Natural killer cell (primary cell): ENCODE measurements around the gene OXER1. TPM values are rescaled to one million over a fixed set of nuclear protein-coding genes. Genes with fewer than 3 reads are reported as not detected.

Source experiments
- ATAC-seq, 3 donors: fragments of 150-1000 bp in 2 of 3; fragments of 200-7000 bp in 1 of 3; cut with Tn5 transposase; 1 replicate in 1 of 3; 2 replicates in 2 of 3; pipeline ENCODE4 v1.10.0; 2021; ENCODE audit warnings: mild to moderate bottlenecking in 2 of 3, moderate library complexity in 2 of 3
- DNase-seq, 2 donors: peaks; one replicate each; pipeline versions ENCODE4 v3.0.0 to v3.0.0-alpha.2; 2013 to 2021; ENCODE audit warnings: mixed read lengths in 1 of 2
- H3K27ac ChIP-seq: one replicate; pipeline ENCODE4 v1.5.1; 2013; ENCODE audit warnings: mild to moderate bottlenecking, low read length
- H3K27me3 ChIP-seq: one replicate; pipeline ENCODE4 v1.6.1; 2013; ENCODE audit warnings: low read length; ENCODE audit not compliant: control insufficient read depth, insufficient read depth
- H3K36me3 ChIP-seq: one replicate; pipeline ENCODE4 v1.6.1; 2013; ENCODE audit warnings: low read length; ENCODE audit not compliant: control insufficient read depth, insufficient read depth
- H3K4me1 ChIP-seq: one replicate; pipeline ENCODE4 v1.6.1; 2013; ENCODE audit warnings: low read length; ENCODE audit not compliant: control insufficient read depth, insufficient read depth
- H3K4me3 ChIP-seq: one replicate; pipeline ENCODE4 v1.5.1; 2013; ENCODE audit warnings: low read length
- H3K9me3 ChIP-seq: one replicate; pipeline ENCODE4 v1.6.1; 2013; ENCODE audit warnings: low read length; ENCODE audit not compliant: control insufficient read depth, insufficient read depth
- H3K27ac Mint-ChIP-seq, 2 donors: one replicate each; pipeline ENCODE4 v1.8.0; 2022; ENCODE audit warnings: mild to moderate bottlenecking in 2 of 2, mixed read lengths in 2 of 2, moderate library complexity in 1 of 2
- H3K27me3 Mint-ChIP-seq, 2 donors: one replicate each; pipeline ENCODE4 v1.8.0; 2022; ENCODE audit warnings: low read depth in 2 of 2, mixed read lengths in 2 of 2
- H3K36me3 Mint-ChIP-seq: one replicate; pipeline ENCODE4 v1.8.0; 2022; ENCODE audit warnings: mixed read lengths
- H3K4me1 Mint-ChIP-seq, 2 donors: one replicate each; pipeline ENCODE4 v1.8.0; 2022; ENCODE audit warnings: mixed read lengths in 2 of 2
- H3K4me3 Mint-ChIP-seq: one replicate; pipeline ENCODE4 v1.8.0; 2022; ENCODE audit warnings: mild to moderate bottlenecking, moderate library complexity, mixed read lengths
- H3K9me3 Mint-ChIP-seq, 2 donors: one replicate each; pipeline ENCODE4 v1.8.0; 2022; ENCODE audit warnings: mixed read lengths in 2 of 2
- WGBS: methylation state at CpG from one replicate; pipeline ENCODE4 v1.1.7; 2013; ENCODE audit warnings: missing lambda C conversion rate; ENCODE audit not compliant: insufficient coverage; 5-methylcytosine and 5-hydroxymethylcytosine counted together
- intact Hi-C: fragments of 100-400 bp; cut with micrococcal nuclease; formaldehyde crosslinking; loops from one replicate; pipeline ENCODE4 v1.14.2; 2022
- total RNA-seq, 4 donors: library from RNA; stranded (reverse); fragments of 120-200 nt in 1 of 4; gene quantifications; one replicate each; pipeline versions ENCODE4 v1.2.3 to v1.2.4, GENCODE V29; 2013 to 2022
- TF ChIP-seq, protein P1 (sequence below): fragments of 200-600 bp; IDR thresholded peaks from one replicate; pipeline ENCODE4 v1.8.0; 2022; ENCODE audit warnings: antibody characterized with exemption

The OXER1 gene
- total RNA-seq, 3 donors from 2014 or later (not counting 1 experiment from before 2014, with no cell fraction given), result 0.19 to 2.7 (median 0.41) TPM

DNA sequence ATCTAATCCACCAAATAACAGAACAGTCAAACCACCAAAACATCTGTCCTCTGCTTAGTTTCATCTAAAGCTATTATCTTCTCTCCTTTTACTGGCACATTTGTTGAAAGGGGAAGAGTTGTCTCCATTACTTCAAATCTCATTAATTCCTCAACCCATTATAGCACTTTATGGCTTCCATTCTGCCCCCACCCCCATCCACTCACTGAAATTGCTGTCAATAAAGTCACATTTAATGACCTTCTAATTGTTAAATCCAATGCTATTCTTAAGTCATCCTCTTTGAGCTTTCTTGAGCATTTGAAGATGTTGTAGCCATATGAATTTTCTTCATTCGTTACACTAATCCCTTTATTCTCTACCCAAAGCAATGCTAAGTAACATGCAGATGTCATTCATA is 5.2 kb downstream of the OXER1 start:
- 86% methylated on average over 1 of the region's 1 CpG for WGBS
- Mint-ChIP-seq H3K36me3 (no peaks in the 10 kb centered on the region), H3K27me3 (no peaks in the 10 kb centered on the region), H3K4me1 (peaks cover 12 to 23% of the 10 kb centered on the region in 2 donors), H3K9me3 (no peaks in the 10 kb centered on the region), H3K4me3 (no peak overlapping the region), H3K27ac (no peak overlapping the region)
- ATAC-seq (no peak), DNase-seq (no peak)
- no peak overlapping the region for H3K27ac ChIP-seq
- no peaks in the 10 kb centered on the region for H3K27me3 ChIP-seq
- intact Hi-C loops, result no loop called here
- H3K4me1 ChIP-seq, result peaks cover 21% of the 10 kb centered on the region
- H3K9me3 ChIP-seq, result no peaks in the 10 kb centered on the region
- no peaks in the 10 kb centered on the region for H3K36me3 ChIP-seq
- H3K4me3 ChIP-seq, result no peak overlapping the region
- TF ChIP-seq, protein P1, sequence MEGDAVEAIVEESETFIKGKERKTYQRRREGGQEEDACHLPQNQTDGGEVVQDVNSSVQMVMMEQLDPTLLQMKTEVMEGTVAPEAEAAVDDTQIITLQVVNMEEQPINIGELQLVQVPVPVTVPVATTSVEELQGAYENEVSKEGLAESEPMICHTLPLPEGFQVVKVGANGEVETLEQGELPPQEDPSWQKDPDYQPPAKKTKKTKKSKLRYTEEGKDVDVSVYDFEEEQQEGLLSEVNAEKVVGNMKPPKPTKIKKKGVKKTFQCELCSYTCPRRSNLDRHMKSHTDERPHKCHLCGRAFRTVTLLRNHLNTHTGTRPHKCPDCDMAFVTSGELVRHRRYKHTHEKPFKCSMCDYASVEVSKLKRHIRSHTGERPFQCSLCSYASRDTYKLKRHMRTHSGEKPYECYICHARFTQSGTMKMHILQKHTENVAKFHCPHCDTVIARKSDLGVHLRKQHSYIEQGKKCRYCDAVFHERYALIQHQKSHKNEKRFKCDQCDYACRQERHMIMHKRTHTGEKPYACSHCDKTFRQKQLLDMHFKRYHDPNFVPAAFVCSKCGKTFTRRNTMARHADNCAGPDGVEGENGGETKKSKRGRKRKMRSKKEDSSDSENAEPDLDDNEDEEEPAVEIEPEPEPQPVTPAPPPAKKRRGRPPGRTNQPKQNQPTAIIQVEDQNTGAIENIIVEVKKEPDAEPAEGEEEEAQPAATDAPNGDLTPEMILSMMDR, result no peak

DNA sequence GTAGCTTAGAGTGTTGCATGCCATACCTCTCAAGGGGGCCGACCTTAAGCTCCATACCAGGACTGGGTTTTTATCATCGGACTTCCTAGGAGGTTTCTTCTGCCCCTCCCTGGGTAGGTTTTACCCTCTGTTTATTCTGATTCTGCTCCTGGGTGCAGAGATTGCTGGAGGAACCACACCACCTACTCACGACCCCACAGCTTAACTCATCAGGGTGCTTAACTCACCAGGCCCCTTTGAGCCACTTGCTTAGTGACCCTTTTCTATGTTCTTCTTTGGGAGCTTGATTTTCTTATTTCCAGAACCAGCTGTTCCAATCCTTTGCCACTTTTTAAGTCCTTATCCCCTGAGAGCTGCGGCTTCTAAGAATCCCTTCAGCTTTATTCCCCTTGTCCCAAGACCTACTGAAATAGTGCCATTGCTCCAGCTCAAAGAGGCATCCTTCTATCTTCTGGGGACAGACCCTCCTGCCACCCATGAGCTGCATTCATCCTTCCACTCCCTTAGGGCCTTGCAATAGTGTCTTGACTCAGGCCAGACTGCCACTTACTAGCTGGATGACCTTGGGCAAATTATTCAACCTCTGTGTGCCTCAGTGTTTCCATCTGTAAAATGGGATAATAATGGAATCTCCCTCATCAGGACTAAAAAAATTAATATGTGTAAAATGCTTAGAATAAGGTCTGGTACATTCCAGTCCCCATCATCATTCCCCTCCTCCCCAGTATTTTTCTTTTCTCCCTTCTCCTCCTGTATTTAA is 5.8 kb downstream of the OXER1 start:
- no peaks in the 10 kb centered on the region for H3K36me3 Mint-ChIP-seq
- Histone ChIP-seq H3K27ac (no peak overlapping the region), H3K27me3 (no peaks in the 10 kb centered on the region), H3K36me3 (no peaks in the 10 kb centered on the region), H3K4me3 (no peak overlapping the region), H3K9me3 (no peaks in the 10 kb centered on the region), H3K4me1 (peaks cover 25% of the 10 kb centered on the region)
- H3K27ac Mint-ChIP-seq, result no peak overlapping the region
- peaks cover 17 to 21% of the 10 kb centered on the region in 2 donors for H3K4me1 Mint-ChIP-seq
- no peak overlapping the region for H3K4me3 Mint-ChIP-seq
- ATAC-seq (no peak), DNase-seq (no peak)
- H3K27me3 Mint-ChIP-seq, result no peaks in the 10 kb centered on the region
- H3K9me3 Mint-ChIP-seq, result no peaks in the 10 kb centered on the region
- intact Hi-C loops, result no loop called here
- 92% methylated on average over 4 of the region's 4 CpGs for WGBS
- TF ChIP-seq, protein P1, result no peak

DNA sequence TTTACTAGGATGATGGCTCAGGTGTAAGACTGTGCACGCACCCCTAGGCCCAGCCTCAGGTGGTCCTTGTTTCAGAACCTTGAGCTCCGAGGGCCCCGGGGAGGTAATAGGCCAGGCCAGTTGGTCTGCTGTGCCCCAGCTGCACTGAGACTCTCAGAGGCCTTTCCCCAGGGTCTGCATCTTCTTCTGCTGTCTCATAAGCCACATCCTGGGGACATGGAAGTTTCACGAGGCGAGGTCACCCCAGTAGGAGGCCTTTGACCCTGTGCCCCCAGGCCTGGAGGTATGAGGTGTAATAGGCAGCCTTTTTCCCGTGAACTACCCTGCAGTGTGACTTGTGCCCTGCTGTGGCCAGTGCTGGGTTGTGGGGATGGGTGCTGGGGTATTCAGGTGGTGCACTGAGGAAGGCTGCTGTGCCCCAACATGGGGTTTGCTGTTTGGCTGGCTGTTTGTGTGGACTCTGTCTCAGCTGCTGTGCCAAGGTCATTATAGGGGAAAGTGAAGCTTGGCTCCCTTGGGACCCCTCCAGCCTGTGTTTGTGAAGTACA is 6.9 kb downstream of the OXER1 start:
- Histone ChIP-seq H3K27me3 (no peaks in the 10 kb centered on the region), H3K9me3 (no peaks in the 10 kb centered on the region), H3K4me3 (no peak overlapping the region), H3K27ac (no peak overlapping the region), H3K4me1 (peaks cover 32% of the 10 kb centered on the region), H3K36me3 (no peaks in the 10 kb centered on the region)
- no peak overlapping the region for H3K4me3 Mint-ChIP-seq
- DNase-seq (no peak), ATAC-seq (no peak)
- no peak overlapping the region for H3K27ac Mint-ChIP-seq
- no peaks in the 10 kb centered on the region for H3K36me3 Mint-ChIP-seq
- H3K9me3 Mint-ChIP-seq, result no peaks in the 10 kb centered on the region
- WGBS, result 59% methylated on average over 6 of the region's 6 CpGs
- intact Hi-C loops, result no loop called here
- no peaks in the 10 kb centered on the region for H3K27me3 Mint-ChIP-seq
- H3K4me1 Mint-ChIP-seq, result peaks cover 22 to 27% of the 10 kb centered on the region in 2 donors
- TF ChIP-seq, protein P1, result no peak
